ENCODE measurements around the gene XYLT1.

Gene XYLT1

GRCh38 chr16:17357307-17358062 is 113.3 kb downstream of the XYLT1 start:
- no peak for DNase-seq (ENCODE audit: low read depth, low spot score)

GRCh38 chr16:17356243-17356933 is 114.4 kb downstream of the XYLT1 start:
- no peak for DNase-seq (ENCODE audit: low read depth, low spot score)

DNA sequence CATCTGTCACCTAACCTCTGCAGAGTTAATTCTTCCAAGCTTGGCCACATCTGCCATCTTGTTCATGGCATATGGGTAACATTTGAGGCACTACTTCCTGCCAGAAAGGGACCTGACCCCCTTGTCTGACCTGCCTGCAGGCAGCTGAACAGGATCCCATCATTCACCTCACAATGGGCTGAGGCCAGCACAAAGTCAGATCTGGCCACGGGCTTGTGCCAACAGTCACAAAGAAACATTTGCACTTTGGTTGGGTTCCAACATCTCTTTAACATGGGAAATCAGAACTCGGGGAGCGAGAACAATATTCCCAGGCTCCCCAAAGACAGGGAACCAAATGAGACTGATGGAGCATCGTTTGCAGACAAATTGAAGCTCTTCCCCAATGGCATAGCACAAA is 116.1 kb downstream of the XYLT1 start:
- DNase-seq (ENCODE audit: low read depth, low spot score) = no peak

DNA sequence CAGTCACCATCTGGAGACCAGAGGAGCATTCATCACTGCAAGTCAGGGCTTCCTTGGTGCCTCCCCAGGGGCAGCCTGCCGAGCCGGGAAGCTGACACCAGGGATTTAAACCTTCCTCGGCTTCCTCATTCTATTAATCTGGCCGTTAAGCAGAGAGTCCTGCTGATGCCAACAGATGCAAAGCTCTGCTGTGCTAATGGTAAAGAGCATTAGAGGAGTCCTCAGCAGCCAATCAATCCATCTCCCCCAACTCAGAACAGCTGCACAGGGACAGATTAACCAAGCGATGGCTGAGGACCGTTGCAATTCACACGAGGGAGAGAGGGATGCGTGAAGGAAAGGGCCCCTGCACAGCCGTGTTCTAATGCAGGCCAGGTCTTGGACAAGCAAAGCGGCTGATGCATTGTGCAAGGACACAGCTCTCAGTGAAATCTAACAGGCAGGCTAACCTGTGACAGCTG is 116.6 kb downstream of the XYLT1 start:
- no peak for DNase-seq (ENCODE audit: low read depth, low spot score)

DNA sequence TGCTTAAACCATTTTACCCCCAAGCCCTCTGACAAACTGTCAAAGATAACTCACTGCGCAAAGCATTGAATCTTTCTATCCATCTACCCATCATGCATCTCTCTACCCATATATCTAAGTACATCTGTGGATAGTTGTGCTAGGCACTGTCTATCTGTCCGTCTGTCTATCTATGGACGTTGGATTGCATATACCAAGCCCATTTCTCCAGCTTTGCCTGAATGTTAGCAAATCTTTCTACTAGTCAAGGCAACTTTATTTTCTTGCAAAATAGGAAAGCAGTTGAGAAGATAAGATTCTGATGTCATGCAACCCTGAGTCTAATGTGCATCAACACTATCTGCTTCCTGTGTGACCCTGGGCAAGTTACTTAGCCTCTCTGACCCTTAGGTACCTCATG is 117.2 kb downstream of the XYLT1 start:
- DNase-seq (ENCODE audit: low read depth, low spot score) = no peak

- DNase-seq (ENCODE audit: low read depth, low spot score) = no peak
These were observed 119.2 kb downstream of the XYLT1 start for GRCh38 chr16:17351441-17352035.

GRCh38 chr16:17350207-17350606 is 120.6 kb downstream of the XYLT1 start:
- no peak for DNase-seq (ENCODE audit: low read depth, low spot score)

DNA sequence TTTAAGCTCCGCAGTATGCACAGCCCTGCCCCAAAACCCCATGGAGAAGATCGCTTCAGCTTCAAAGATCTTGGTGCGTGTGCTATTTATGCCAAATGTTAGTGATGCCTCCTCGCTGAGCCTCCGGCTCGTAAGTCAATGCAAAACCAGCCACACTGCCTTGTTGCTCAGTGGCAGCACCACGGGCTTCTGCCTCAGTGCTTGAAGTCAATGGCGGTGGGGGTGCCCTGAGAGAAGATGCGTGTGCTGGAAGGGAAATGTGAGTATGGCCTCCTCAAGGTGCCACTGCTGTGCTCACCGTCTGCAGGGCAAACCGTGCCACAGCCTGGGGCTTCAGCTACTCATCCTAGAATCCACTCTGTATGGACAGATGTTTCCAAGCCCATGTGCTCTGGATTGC is 121.9 kb downstream of the XYLT1 start:
- no peak for DNase-seq (ENCODE audit: low read depth, low spot score)

DNA sequence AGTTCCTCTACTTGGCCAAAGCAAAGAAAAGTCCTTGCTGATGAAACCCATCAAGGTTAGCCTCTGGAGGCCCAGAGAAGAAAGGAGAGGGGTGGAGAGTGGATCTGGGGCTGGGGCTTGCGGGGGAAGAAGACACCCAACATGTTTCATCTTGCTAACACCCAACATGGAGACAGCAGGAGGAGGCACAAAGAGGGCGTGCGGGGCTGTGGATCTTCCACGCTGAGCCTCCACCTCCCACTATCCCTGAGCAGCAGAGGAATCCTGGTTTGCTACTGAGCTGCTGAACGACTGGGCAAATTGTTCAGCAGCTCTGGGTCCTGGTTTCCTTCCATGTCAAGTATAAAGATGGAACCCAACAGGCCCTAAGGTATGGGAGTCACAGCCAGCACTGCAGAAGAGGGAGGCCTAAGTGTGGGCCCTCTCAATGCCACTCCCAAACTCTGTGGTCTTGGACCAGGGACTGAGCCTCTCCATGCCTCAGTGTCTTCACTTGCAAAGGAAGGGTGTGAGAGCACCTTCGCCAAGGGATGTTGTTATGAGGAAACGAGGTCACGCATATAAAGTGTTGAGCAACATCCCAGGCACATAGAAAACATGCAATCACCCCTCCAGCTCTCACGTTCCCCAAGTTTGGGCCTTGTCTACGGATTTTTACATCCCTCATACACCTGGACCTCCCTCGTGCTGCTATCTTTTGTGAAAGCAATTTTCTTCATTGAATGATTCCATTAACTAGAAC is 122.5 kb downstream of the XYLT1 start:
- DNase-seq (ENCODE audit: low read depth, low spot score) = no peak

- no peak for DNase-seq (ENCODE audit: low read depth, low spot score)
These were observed 123.1 kb downstream of the XYLT1 start for GRCh38 chr16:17347624-17348023.

DNA sequence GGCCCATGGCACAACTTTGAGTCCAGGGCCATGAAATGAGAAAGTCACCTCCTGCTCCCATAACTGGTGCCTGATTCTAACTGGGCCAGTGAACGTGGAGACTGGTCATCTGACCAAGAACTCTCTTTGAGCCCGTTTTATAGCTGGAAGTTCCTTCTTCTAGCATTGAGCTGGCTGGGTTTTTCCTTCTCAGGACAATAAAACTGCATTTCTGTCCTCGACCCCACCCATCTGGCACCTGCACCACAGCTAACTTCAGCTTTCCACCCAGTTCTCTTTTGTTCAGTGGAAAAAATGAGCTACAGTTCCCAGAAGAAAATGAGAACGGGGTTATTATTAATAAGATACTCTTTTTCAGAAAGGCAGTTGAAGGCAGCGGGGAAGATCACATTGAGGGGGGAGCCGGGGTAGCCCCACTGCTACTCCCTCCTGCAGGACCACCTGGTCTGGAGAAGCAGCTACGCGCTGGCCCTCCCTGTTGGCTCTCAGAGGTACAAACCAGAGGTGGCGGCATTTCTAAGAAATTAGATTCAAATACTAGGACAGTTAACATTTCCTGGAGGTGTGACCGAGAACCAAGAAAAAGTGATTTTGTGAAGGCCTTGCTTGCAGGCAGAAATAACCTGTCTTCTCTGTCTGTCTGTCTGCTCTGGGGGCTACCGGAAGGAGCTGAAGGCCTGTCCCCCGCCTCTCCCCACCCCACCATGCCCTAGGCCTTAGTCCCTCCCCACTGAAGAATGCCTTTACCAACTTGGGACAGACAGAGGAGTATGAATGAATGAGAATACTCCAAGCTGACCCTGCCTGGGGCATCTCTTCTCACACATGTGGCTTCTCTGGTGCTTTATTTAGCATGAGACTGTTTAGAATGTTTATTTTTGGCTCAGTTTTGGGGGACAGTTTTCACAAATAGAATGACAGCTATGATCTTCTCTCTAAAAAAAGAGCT is 123.9 kb downstream of the XYLT1 start:
- DNase-seq (ENCODE audit: low read depth, low spot score) = no peak

DNA sequence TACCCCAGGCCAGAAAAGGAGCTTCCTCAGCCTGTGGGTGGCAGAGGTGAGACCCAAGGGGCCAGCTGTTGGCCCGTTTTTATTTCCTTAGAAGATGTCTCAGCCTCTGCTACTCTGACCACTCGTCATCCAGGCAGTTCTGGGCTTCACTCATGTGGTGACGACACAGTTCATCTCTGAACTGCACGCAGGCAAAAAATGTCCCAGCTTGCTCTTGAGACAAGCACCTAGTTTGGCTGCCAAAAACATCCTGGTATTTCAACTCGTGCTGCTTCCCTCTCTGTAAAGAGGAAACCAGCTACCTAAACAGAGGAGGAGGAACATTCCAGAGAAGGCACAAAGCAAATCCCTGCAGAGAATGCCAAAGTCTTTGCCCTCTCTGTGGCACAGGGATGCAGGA is 125.7 kb downstream of the XYLT1 start:
- DNase-seq (ENCODE audit: low read depth, low spot score) = no peak

- DNase-seq (ENCODE audit: low read depth, low spot score) = no peak
These were observed 127.0 kb downstream of the XYLT1 start for GRCh38 chr16:17343728-17344127.

DNA sequence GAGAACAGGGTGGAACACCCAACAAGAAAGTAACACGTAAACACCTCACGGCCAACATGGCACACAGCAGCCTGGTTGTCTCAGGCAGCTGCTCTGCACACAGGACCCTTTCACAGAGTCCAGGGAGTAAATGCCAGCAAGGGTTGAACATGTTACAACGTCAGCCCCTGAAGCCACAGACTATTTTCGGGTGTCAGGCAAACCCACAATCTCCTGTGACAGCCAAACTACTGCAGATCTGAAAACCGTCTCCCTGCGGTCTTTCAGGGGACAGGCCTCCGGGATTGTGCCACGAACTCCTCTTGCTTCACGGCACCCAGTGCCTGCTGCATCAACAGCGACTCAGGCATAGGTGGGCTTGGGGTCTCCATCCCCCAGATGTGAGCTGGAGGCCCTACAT is 127.7 kb downstream of the XYLT1 start:
- no peak for DNase-seq (ENCODE audit: low read depth, low spot score)

GRCh38 chr16:17342031-17342430 is 128.7 kb downstream of the XYLT1 start:
- DNase-seq (ENCODE audit: low read depth, low spot score) = no peak

DNA sequence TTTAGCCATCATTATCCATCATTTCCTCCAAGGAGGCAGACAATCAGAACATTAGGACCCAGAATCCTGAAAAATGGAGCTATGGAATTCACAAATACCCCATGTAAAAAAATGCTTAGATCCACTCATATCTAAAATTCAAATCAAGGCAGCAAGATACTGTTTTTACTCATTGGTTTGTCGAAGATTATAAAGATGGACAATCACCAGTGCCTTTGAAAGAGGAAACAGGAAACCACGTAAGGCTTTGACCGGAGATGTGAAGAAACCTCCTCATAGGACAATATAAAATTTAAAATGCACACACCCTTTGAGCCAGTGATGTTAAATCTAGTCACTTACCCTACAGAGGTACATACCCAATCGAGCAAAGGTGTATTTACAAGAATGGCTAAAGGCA is 130.0 kb downstream of the XYLT1 start:
- DNase-seq (ENCODE audit: low read depth, low spot score) = no peak

- DNase-seq (ENCODE audit: low read depth, low spot score) = no peak
These were observed 130.8 kb downstream of the XYLT1 start for GRCh38 chr16:17339764-17340541.

GRCh38 chr16:17338244-17338643 is 132.5 kb downstream of the XYLT1 start:
- no peak for DNase-seq (ENCODE audit: low read depth, low spot score)

- DNase-seq (ENCODE audit: low read depth, low spot score) = no peak
These were observed 134.2 kb downstream of the XYLT1 start for GRCh38 chr16:17336530-17336900.

DNA sequence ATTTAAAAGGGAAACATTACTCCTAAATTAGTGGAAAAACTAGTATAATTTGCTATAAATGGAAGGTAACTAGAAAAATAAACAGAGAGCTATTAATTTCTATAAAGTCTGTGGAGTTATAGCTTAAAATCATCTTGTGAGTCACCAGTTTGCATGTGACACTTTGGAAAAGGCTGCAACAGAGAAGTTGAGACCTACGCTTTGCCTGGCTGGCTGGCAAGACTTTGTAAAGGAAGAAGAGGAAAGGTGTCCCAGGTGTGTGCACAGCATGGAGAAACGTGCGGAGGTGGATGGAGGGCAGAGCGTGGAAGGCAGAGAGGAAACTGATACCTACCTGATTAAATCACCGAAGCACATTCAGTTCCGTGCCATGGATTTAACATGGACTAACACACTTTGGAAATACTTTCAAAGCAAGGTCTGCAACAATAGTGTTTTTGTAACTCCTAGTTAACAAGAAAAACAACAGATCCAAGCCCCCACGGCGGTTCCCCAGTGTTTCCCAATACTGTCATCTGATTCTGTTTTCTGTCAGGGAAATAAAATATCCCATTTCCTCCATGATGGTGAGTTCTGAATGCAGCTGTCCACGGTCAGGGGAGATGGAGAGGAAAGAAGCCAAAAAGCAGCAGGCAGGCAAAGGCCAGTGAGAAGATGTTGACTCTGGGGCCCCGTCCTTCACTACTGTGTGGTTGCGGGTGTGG is 134.8 kb downstream of the XYLT1 start:
- no peak for DNase-seq (ENCODE audit: low read depth, low spot score)

Measured in iPS DF 19.7 (cell line).